ENCODE measurements around the gene CHSY1.

- TF ChIP-seq CTCF (conservative IDR thresholded peaks at IDR 0.05) (no peak), ZFX (IDR thresholded peaks at IDR 0.05) (no peak)
Measured at GRCh38 chr15:101203607-101204189, 48.1 kb downstream of the CHSY1 start.
